A204.1 (cell line): ENCODE measurements around the gene HPSE.

Experiments
- FAIRE-seq: peaks from 2 replicates; lab custom pipeline; 2012; peaks lifted over from hg19 to GRCh38; lab: Jason Lieb, UNC

Gene HPSE

DNA sequence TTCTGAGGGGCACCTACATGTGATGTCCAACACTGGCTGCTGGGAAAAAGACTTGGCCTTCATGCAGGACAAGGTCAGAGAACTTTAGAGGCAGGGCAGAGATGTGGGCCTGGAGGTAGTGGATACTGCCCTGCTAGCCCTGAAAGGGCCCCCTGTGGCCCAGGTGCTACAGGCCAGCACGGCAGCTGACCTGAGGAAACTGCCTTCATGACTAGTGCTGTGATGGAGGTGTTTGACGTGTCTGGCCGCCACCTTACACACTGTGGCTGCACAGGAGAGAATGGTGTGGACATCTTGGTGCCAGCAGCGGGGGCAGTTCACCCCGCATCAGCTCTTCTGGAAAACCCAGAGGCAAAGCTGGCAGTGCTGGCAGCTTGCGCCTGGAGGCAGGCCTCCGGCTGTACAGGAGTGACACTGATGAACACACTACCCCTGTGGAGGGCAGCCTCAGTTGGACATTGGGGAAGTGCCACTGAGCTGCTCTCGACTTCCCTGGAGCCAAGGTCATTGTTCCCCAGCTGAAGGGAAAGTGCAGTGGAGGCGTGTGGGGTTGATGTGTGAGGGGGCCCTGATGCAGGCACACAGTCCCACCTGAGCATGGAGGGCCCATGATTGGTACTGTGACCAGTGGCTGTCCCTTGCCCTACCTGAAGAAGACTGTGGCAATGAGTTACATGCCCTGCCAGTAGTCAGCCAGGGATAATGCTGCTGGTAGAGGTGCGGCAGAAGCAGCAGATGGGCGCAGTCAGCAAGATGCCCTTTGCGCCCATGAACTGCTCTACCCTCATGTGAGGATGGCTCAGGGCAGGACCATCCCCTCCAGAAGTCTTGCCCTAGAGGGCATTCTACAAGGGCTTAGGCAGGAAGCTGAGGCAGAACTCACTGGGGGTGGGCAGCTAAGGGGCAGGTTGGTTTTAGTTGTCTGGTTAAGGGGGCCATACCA lies 87.0 kb downstream of the HPSE start:
- FAIRE-seq: no peak
